Mesothelial cell of epicardium (in vitro differentiated cells): Measurements from ENCODE around the gene FLRT3. TPM values are rescaled to one million over a fixed set of nuclear protein-coding genes. Genes with fewer than 3 reads are reported as not detected.

Source experiments
- DNase-seq, 2 experiments: peaks; one replicate each; pipeline ENCODE4 v3.0.0; 2021; ENCODE audit warnings: low spot score in 2 of 2; ENCODE audit not compliant: unreplicated experiment in 2 of 2
- H3K27ac Mint-ChIP-seq: 2 replicates; pipeline ENCODE4 v1.8.0; 2021; ENCODE audit warnings: mixed read lengths
- H3K27me3 Mint-ChIP-seq: 2 replicates; pipeline ENCODE4 v1.8.0; 2021; ENCODE audit warnings: low read depth, mixed read lengths
- H3K36me3 Mint-ChIP-seq: 2 replicates; pipeline ENCODE4 v1.8.0; 2021; ENCODE audit warnings: mixed read lengths
- H3K4me1 Mint-ChIP-seq: 2 replicates; pipeline ENCODE4 v1.8.0; 2021; ENCODE audit warnings: mixed read lengths
- H3K4me3 Mint-ChIP-seq: 2 replicates; pipeline ENCODE4 v1.8.0; 2021; ENCODE audit warnings: mild to moderate bottlenecking, moderate library complexity, mixed read lengths
- H3K9me3 Mint-ChIP-seq: 2 replicates; pipeline ENCODE4 v1.8.0; 2021; ENCODE audit warnings: mixed read lengths
- total RNA-seq: library from RNA; stranded (reverse); gene quantifications from 3 replicates; pipeline ENCODE4 v1.2.1, GENCODE V29; 2021
- TF ChIP-seq, protein P1 (sequence below): fragments of 200-600 bp; sonication (generic); IDR thresholded peaks from one replicate; pipeline ENCODE4 v1.5.0; 2021; ENCODE audit warnings: antibody characterized with exemption; ENCODE audit not compliant: unreplicated experiment

The FLRT3 gene
- 98.6 to 101 TPM (median 98.6 TPM) in 3 replicates for total RNA-seq

DNA sequence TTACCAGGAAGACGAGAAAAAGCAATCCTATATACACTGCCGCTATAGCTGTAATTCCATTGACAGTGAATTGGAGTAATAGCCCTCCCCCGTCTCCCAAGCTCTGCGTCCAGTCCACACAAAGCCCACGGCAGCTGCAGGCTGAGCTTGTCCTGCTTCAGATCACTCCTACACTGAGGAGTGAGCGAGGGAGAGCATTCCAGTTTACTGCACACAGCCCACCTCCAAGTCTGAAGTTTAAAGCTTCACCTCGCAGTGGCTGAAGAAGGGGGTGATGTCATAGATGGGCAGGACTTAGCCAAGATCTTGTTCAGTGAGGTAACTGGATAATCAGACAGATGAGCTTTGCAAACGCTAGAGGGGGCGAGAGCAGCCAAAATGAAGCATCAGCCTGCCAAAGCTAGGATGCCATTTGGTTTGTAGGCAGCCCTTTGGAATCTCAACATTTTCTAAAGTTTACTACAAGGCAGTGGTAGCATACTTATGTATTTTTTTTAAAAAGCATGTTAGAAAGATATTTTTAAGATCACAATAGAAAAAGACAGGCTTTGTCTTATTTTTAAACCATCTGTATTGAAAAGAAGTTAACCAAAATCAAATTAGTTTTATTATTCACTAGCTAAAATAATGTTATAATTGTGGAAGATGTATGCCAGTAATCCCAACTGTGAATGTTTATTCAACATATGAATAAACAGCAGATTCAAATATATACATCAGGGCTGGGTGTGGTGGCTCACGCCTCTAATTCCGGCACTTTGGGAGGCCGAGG lies at the start of gene FLRT3:
Gene FLRT3, minus strand, starts transcription at position 213 of the 772 bp plus-strand sequence. CDS start 10,106 bp downstream, outside the sequence.
- TF ChIP-seq, protein P1, sequence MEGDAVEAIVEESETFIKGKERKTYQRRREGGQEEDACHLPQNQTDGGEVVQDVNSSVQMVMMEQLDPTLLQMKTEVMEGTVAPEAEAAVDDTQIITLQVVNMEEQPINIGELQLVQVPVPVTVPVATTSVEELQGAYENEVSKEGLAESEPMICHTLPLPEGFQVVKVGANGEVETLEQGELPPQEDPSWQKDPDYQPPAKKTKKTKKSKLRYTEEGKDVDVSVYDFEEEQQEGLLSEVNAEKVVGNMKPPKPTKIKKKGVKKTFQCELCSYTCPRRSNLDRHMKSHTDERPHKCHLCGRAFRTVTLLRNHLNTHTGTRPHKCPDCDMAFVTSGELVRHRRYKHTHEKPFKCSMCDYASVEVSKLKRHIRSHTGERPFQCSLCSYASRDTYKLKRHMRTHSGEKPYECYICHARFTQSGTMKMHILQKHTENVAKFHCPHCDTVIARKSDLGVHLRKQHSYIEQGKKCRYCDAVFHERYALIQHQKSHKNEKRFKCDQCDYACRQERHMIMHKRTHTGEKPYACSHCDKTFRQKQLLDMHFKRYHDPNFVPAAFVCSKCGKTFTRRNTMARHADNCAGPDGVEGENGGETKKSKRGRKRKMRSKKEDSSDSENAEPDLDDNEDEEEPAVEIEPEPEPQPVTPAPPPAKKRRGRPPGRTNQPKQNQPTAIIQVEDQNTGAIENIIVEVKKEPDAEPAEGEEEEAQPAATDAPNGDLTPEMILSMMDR: peak; percentile 65
- Mint-ChIP-seq H3K9me3 (no peaks in the 10 kb centered on the region), H3K4me1 (peaks cover 23% of the 10 kb centered on the region), H3K27me3 (no peaks in the 10 kb centered on the region), H3K4me3 (peak within 1 kb of the TSS; percentile 94), H3K36me3 (no peaks in the 10 kb centered on the region), H3K27ac (peak within 1 kb of the TSS; percentile 99)
- DNase-seq: peak; percentile 54 to 78

- Mint-ChIP-seq H3K27me3 (no peaks in the 10 kb centered on the region), H3K4me3 (no peak overlapping the region), H3K9me3 (peaks cover 37% of the 10 kb centered on the region), H3K36me3 (peaks cover 10% of the 10 kb centered on the region), H3K27ac (no peak overlapping the region), H3K4me1 (peaks cover 18% of the 10 kb centered on the region)
- TF ChIP-seq, protein P1: no peak
- DNase-seq: no peak
These were observed 49.3 kb upstream of the FLRT3 start for GRCh38 chr20:14386726-14387125.

DNA sequence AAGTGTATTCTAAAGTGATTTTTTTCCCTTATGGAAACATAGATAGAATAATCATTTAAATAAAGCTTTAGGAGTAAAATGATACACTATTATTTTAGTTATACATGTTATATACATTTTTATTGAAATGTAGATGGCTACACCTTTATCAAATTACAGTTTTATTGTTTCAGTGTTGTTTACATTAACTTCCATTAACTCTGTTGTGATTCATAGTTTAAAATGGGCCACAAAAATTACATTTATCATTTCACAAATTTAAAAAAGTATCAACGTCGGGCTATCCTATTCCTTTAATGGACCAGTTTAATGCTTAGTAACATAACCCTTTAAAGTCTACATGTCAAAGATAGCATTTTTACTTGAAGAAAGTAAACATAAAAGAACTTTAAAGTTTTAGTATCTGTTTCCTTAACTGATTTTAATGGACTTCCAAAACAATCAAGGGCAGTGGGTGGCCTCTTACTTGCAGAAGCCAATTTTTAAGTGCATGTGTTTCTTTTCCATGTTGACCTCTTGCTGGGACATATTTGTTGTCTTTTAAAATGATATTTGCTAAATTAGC lies 47.8 kb upstream of the FLRT3 start:
- Mint-ChIP-seq H3K36me3 (peaks cover 10% of the 10 kb centered on the region), H3K27ac (peak overlapping the region; percentile 55), H3K27me3 (no peaks in the 10 kb centered on the region), H3K4me3 (no peak overlapping the region), H3K4me1 (peaks cover 18% of the 10 kb centered on the region), H3K9me3 (peaks cover 32% of the 10 kb centered on the region)
- no peak for DNase-seq
- TF ChIP-seq, protein P1: no peak

DNA sequence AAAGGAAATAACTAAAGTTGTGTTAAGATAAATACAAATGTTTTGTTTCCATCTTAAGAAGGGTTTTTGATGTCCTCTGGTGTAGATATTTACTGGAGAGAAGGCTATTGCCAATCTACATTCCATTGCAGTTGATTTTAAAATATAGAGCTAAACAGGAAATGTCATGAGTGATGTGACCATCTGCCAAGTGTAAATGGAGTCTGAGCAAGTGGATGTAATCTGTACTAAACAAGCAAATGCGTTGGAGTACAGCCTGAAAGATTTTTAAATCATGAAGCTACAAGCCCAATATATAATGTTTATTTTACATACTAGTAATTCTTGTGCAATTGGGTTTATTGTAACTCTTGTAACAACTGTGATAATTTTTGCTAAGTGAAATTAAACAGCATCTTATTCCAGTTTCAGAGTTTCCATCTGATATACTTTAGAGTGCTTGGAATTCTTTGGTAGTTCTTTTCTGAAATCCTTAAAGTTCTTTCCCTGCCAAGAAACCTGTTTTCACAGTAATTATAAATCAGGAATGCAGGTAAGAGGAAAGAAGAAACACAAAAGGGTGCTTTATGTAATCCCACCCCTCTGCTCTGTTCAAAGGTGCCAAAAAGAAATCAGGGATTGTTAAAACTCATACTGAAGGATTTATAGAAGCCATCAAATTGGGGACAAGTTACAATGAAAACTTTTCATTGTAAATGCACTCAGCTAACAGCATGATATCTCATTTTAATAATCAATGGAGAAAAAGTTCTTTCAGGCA lies 47.2 kb upstream of the FLRT3 start:
- no peaks in the 10 kb centered on the region for H3K27me3 Mint-ChIP-seq
- H3K4me1 Mint-ChIP-seq: peaks cover 18% of the 10 kb centered on the region
- H3K27ac Mint-ChIP-seq: peak overlapping the region; percentile 74
- no peak for DNase-seq
- H3K4me3 Mint-ChIP-seq: no peak overlapping the region
- H3K36me3 Mint-ChIP-seq: peaks cover 10% of the 10 kb centered on the region
- TF ChIP-seq, protein P1: no peak
- H3K9me3 Mint-ChIP-seq: peaks cover 28% of the 10 kb centered on the region

DNA sequence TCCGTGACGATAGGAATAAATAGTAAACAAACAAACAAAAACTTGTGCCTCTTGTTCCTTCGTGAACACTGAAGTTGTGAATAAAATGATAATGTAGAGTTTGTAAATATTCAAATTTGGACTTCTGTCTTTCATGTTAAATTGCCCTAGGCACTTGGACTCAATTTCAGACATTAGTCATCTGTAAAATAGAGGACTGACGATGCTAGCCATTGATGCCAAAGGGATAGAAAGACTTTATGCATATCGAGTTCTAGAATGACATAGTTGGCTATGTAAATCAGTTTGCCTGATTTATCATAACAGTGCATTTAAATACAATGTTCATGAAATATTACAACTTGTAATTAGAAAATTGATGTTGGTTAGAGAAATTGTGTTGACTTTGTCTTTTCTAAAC lies 45.9 kb upstream of the FLRT3 start:
- H3K4me3 Mint-ChIP-seq: no peak overlapping the region
- H3K27ac Mint-ChIP-seq: no peak overlapping the region
- H3K4me1 Mint-ChIP-seq: peaks cover 24% of the 10 kb centered on the region
- H3K9me3 Mint-ChIP-seq: peaks cover 20% of the 10 kb centered on the region
- H3K27me3 Mint-ChIP-seq: no peaks in the 10 kb centered on the region
- peaks cover 9% of the 10 kb centered on the region for H3K36me3 Mint-ChIP-seq
- TF ChIP-seq, protein P1: no peak
- DNase-seq: no peak
